Astrocyte (in vitro differentiated cells and primary cell): Measurements from ENCODE around the gene WDR89.

Experiments
- CTCF ChIP-seq: IDR thresholded peaks from 2 replicates; pipeline ENCODE4 v1.5.1; 2011; ENCODE audit warnings: low read depth, mild to moderate bottlenecking, inconsistent platforms, low read length, moderate library complexity; ENCODE audit not compliant: insufficient read depth
- EZH2 ChIP-seq: IDR thresholded peaks from 2 replicates; pipeline ENCODE4 v1.6.1; 2012; ENCODE audit warnings: mild to moderate bottlenecking, low read length, inconsistent platforms; ENCODE audit not compliant: insufficient read depth

GRCh38 chr14:63644741-63645140 is 3.1 kb upstream of the WDR89 start:
- TF ChIP-seq CTCF (no peak), EZH2 (no peak)
